ENCODE data around the gene COQ3.
"Not testable (repeated sequence)": the region's sequence is repeated elsewhere in the genome, so short reads cannot be mapped to it uniquely, and the experiment has no call there.

COQ3 gene

GRCh38 chr6:99384507-99384906 lies 9.5 kb downstream of the COQ3 start:
- DNase-seq (ENCODE audit: low read depth) = no peak

DNA sequence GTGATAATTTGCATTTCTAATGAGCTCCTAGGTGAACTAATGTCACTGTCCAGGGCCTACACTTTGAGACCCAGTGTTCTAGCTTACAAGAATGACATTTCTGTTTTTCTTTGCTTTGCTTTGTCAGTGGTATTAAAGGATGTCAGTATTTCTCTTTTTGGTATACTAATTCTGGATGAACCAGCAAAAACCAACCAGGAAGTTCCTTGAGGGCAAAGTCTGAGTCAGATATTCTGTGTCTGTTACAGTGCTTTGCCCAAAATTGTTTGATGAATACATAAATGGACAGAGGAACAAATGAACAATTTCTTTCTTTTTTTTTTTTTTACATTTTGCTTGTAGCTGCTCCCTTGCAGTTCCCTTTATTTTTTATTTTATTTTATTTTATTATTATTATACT lies 15.4 kb downstream of the COQ3 start:
- no peak for DNase-seq (ENCODE audit: low read depth)

DNA sequence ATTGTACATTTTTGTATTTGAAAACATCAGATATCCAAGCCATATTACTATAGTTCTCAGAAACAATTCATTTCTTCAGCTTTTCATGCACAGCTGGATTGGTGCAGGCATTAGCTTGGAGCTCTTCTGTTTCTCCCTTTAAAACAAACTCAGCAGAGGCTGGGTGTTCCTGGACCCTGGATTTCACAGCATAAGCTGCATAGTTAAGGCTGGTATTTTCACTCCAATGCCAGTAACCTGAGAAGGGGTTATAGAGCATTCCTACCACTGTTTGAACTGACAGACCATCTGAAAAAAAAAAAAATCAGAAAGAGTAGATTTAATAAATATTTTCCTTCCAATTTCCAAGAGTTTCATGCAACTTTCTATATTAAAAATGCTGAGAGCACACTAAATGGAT lies 24.5 kb downstream of the COQ3 start:
- DNase-seq (ENCODE audit: low read depth) = no peak

DNA sequence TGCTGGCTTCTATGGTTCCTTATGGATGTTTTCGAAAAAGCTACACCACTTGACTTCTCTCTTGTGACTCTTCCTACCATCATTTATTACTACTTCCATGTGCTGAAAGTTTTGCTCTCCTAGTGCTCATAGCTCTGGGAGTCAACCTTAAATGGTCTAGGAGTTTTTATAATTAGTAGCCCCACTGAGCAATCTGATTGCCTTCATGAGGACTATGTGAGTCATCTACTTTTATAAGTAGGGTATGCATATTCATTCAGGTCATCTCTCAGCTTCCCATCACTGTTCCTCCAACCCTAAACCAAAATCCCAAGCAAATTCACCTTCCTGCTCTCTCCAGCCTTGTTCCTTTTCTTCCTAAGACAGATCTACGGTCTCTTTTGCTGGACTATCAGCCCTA lies 27.1 kb downstream of the COQ3 start:
- DNase-seq (ENCODE audit: low read depth) = no peak

DNA sequence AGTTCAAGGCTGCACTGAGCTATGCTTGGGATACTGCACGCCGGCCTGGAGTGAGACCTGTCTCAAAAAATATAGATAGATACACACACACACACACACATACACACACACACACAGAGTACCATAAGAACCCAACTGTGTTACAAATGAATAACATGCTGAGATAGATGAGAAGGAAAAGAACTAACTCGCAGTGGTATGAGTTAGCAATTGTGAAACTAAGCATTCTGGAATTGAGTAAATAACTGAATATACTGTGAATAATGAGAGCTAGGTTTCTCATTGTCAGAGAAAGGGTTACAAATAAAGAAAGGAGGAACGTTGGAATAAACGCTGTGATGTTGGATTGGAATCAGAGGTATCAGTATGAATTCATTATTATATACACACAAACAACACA lies 30.0 kb downstream of the COQ3 start:
- no peak for DNase-seq (ENCODE audit: low read depth)

DNA sequence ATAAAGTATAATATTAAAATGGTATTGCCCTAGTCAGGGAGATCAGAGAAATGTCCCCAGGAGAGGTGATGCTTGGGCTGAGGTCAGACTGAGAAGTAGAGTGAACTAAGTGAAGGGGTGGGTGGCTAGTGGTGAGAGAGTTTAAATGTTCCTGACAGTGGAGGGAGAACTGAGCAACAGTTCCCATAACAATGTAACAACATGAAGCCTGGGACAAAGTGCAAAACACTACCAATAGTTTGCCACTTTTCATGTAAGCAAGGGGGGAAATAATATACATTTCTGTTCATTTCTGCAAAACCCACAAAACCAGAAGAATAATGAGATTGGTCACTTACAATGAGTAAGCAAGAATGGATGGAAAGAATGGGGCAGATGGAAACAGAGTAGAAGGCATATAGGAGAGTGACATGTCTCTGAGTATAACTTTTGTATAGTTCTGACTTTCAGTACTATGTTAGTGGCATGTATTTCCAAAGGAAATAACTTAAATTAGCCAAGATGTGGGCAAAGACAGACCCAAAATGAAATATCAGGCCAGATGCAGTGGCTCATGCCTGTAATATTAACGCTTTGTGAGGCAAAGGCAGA lies 31.2 kb downstream of the COQ3 start:
- DNase-seq (ENCODE audit: low read depth) = no peak

DNA sequence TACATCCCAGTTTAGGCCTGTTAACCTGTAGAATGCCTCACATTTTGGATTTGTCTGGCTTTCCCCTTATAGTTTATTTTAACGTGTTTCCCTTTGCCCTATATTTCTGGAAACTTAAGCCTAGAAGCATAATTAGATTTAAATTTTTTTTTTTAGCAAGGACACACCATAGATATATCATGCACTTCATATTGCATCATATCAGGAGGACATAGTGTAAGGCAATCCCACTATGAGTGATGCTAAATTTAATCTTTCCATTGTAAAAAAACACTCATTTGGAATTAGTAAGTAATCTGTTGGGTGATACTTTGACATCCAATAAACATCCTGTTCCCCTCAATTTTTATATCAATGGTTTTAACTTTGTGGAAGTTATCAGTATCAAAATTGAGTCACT lies 34.2 kb downstream of the COQ3 start:
- DNase-seq (ENCODE audit: low read depth) = no peak

DNA sequence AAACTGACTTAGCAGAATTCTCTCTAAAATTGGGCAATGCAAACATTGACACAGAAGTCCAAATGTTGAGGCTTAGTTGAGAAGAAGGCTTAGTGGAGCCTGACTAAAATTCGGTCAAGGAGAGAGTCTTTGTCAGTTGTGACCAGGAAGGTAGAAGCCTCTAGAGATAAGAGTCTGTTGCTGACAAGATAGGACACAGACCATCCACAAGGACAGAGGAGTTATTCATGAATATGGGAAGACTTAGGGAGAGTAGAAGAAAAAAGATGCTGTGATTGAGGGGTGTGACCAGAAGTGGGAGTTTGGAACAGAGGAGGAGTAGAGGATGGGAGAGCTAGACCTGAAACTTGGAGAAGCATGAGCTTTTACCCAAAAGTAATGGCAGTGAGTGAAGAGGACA lies 37.4 kb downstream of the COQ3 start:
- DNase-seq (ENCODE audit: low read depth) = no peak

DNA sequence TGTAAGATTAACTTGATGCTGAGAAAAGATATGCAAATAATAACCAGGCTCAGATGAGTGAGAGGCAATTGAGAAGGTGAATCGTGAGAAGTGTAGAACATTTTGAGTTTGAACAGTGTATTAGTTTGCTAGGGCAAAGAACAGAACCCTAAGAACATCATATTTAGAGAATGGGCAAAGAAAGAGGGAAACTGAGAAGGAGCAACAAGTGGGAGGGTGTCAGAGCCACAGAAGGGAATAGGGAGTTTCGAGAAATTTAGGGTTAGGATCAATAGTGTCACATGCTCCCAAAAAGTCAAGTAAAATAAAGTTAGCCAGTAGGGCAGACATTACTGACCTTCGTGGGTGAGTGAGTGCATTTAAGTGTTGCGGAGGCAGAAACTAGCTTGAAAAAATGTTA lies 39.0 kb downstream of the COQ3 start:
- DNase-seq (ENCODE audit: low read depth) = no peak

DNA sequence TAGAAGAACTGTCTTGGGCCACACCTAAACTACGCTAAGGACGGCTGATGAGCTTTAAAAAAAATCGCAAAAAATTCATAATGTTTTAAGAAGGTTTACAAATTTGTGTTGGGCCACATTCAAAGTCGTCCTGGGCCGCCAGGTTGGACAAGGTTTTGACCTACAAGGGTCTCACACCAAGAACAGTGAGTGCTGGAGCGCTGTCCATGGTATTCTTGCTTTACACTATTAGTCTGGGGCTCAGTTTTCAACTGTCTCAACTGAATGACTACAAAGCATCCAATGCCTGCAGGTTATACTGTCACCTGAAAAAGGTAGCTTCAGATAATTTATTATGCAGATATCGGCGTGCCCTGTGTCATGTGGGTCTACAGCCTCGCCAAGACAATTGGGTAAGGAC lies 40.9 kb downstream of the COQ3 start:
- no peak for DNase-seq (ENCODE audit: low read depth)

GRCh38 chr6:99350573-99350972 lies 43.4 kb downstream of the COQ3 start:
- no peak for DNase-seq (ENCODE audit: low read depth)

DNA sequence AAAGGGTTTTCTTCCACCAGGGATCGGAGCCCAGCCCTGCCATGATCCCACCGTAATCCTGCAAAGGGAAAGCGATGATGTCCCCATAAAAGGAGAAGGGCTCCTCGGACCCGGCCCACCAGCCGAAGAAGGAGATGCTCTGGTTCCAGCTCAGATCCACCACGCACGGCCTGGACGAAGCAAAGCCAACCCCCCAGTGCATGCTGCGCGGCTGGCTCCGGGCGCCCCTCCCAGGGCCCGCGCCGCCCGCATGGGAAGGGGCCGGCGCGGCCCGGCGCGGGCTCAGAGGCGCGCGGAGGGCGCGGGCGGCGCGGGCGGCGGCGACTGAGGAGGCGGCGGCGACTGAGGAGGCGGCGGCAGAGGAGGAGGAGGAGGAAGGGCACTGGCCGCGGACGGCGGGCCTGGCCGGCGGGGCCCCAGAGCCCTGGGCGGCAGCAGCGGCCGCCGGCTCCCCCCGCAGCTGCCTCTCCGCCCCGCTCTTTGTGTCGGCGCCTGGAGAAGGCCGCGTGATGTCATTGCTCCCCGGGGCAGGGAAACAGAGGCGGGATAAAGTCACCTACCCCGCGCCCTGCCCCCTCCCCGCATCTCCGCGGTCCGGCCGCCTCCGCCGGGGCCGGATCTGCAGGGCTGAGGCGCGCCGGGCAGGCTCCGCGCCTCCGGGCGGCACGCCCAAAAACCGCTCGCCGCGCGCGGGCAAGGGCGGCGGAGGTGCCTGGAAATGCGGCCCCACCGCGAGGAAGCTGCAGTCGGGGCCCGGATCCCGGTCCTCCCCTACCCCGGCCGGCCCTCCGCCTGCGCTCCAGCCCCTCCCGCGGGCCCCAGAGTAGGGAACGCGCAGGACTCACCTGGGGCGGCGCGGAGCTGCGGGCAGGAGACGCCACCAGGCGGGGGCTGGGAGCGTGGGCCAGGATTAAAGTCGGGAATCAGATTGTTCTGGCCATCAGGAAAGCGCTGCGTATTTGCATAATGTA lies 44.5 kb downstream of the COQ3 start, which contains the start of gene FAXC:
FAXC (minus strand) TSS at position 504 of the 971 bp plus-strand sequence; CDS start at position 202, 302 bp downstream.
- no peak for DNase-seq (ENCODE audit: low read depth)

DNA sequence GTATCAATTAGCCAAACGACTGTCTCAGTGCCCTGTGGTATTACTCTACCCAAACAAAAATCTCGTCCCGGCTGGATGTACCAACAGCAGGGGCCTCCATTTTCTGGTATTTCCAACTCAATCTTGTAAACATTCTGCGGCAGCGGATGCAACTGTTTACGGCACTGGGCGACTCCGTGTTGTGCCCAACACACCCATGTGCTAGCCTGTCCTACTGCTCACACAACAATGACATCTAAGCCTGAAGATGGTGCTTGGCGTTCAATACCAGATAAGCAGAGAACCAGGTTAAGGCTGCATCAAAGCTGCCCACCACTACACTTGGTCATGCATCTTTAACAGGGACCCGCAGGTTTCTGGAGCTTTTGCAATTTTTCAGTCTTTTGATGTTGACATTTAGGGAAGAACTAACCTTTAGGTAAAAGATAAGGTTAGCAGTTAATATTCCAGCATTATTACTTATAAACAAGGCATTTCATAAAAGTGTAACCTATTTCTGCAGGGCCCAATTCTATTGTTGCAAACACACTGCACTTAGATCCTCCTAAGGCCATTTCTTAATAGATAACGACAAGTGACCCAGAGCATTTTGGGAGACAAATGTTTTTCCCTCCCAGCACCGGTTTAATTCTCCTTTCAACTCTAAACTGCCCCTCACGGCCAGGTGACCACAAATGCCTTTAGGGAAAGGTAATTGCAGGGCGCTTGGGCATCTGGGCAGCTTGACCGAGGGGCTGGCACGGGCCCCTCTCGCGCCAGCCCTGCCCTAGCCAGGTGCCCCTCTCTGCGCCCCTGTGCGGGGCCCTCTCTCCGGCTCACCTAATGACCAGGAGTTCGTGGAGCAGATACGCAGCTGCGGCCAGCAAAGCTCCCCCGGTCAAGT lies 45.5 kb downstream of the COQ3 start:
- DNase-seq (ENCODE audit: low read depth) = no peak

GRCh38 chr6:99347804-99348203 lies 46.2 kb downstream of the COQ3 start:
- no peak for DNase-seq (ENCODE audit: low read depth)

- no peak for DNase-seq (ENCODE audit: low read depth)
These were observed 47.4 kb downstream of the COQ3 start for GRCh38 chr6:99346595-99346994.

- DNase-seq (ENCODE audit: low read depth) = no peak
These were observed 48.8 kb downstream of the COQ3 start for GRCh38 chr6:99345164-99345563.

DNA sequence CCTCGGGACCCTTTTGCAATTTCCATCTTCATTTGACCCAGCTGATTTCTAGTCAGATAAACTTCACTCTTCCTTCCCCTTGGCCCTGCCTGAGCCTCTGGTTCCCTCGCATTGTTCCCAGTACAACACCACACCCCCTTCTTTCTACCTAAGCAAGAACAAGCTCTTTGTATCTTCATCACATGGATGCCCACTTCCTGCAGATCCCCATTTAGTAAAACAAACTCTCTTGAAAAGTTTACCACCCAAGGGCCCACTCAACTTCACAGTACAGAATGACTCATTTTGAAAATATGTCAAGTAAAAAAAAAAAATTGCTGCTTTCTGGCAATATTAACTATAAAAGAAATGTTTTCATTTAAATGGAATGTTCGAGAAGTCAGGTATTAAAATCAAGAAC lies 49.7 kb downstream of the COQ3 start:
- no peak for DNase-seq (ENCODE audit: low read depth)

DNA sequence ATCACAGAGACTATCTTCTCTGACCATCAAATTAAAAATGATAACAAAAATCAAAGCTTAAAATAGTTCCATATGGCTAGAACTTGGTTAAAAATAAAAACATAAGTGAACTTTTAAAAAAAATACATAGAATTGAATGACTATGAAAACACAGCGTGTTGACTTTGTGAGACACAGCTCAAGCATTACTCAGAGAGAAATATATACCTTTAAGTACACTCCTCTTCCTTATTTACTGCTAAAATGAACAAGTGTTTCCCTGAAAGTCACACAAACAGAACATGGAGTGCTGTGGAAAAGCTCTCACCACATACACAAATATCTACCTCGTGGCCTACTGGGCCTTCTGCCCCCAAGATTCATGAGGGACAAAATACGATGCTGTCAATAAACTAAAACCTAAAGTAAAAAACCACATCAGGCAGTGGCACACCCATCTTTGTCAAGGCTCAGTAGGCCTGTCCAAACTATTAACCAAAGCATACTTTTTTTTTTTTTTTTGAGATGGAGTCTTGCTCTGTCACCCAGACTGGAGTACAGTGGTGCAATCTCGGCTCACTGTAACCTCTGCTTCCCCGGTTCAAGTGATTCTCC lies 52.0 kb downstream of the COQ3 start:
- no peak for DNase-seq (ENCODE audit: low read depth)

DNA sequence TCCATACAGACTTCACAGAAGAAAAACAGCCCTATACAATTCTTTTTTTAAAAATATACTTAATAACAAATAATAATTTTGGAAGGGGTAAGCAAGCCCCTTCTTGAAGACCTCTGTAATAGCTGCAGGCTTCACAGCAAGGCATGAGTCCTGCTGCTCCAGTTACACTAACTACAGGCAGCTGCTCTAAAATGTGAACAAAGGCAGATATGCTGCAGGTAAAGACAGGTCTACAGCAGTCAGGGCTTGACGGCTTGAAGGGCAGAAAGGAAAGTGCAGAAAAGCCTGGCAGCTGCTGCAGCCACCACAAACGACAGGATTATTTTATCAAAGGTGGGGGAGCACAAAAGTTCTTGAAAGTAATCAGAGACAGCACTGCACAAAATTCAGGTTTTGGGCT lies 55.8 kb downstream of the COQ3 start:
- DNase-seq (ENCODE audit: low read depth) = no peak

DNA sequence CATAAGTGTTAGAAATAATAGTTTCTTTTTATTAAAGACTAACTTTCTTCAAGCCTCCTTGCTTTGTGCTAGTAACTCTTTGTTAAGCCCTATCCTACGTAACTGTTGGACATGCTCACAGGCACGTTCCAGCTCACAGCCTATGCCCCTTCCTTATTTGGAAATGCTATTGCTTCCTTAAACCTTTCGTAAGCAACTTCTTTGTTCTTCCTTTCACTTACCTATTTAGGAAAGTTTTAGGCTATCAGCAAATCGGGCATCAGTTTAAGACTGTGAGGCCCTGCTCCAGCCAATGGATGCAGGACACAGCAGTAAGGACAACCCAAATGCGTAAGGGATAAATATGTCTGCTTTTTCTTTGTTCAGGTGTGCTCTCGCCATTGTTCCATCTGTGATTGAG lies 58.7 kb downstream of the COQ3 start:
- DNase-seq (ENCODE audit: low read depth) = not testable (repeated sequence)

GRCh38 chr6:99334526-99335127 lies 59.4 kb downstream of the COQ3 start:
- DNase-seq (ENCODE audit: low read depth) = no peak

DNA sequence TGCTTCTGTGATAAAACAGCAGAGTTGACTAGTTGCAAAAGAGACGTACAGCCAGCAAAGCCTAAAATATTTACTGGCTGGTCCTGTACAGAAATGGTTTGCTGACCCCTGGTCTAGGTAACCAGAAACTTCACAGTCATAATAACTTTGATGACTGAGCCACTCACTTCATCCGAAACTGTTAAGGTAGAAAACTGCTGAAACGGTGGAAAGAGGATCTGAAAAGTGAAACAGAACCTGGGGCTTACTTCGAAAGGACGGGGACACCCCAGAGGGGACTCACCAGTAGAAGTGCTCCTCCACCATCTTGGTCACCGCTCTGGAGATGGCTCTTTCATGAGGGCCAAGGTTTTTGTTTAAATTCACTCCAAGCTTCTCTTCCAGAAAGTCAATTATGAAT lies 60.9 kb downstream of the COQ3 start:
- DNase-seq (ENCODE audit: low read depth) = no peak
